DND-41 (cell line): ENCODE measurements around the gene UBL5.
A peak's percentile ranks its signal among the peaks of the same experiment; 100 is the strongest.

Experiments
- ATAC-seq: fragments of 200-7000 bp; cut with Tn5 transposase; 3 replicates; pipeline ENCODE4 v1.9.1; 2021; ENCODE audit warnings: low read depth; ENCODE audit not compliant: insufficient read depth
- DNase-seq: peaks from one replicate; pipeline ENCODE4 v3.0.0-alpha.2; 2020
- H2AFZ ChIP-seq: 2 replicates; pipeline ENCODE4 v1.6.0; 2012; ENCODE audit warnings: low read depth, low read length
- H3K27ac ChIP-seq: 2 replicates; pipeline ENCODE4 v1.5.1; 2012; ENCODE audit warnings: low read length, inconsistent platforms
- H3K27me3 ChIP-seq: fragments of 200-600 bp; sonication (generic); 2 replicates; pipeline ENCODE4 v1.6.0; 2012; ENCODE audit warnings: low read length, mild to moderate bottlenecking, inconsistent platforms; ENCODE audit not compliant: insufficient read depth, poor library complexity
- H3K36me3 ChIP-seq: 2 replicates; pipeline ENCODE4 v1.5.1; 2012; ENCODE audit warnings: low read length, inconsistent platforms; ENCODE audit not compliant: insufficient read depth
- H3K4me1 ChIP-seq: 2 replicates; pipeline ENCODE4 v1.5.1; 2012; ENCODE audit warnings: mild to moderate bottlenecking, low read length; ENCODE audit not compliant: insufficient read depth
- H3K4me2 ChIP-seq: 2 replicates; pipeline ENCODE4 v1.6.0; 2012; ENCODE audit warnings: mild to moderate bottlenecking, moderate library complexity, low read length, inconsistent platforms; ENCODE audit not compliant: insufficient read depth
- H3K4me3 ChIP-seq, 2 experiments: fragments of 200-600 bp in 1 of 2; shearing (Covaris generic) in 1 of 2; 2 replicates each; pipeline ENCODE4 v1.5.1; 2012 to 2016; ENCODE audit warnings: inconsistent platforms in 2 of 2, low read length in 2 of 2, mild to moderate bottlenecking in 2 of 2, low read depth in 1 of 2, moderate library complexity in 1 of 2
- H3K79me2 ChIP-seq: 2 replicates; pipeline ENCODE4 v1.6.0; 2012; ENCODE audit warnings: low read length, inconsistent platforms; ENCODE audit not compliant: insufficient read depth
- H3K9ac ChIP-seq: 2 replicates; pipeline ENCODE4 v1.6.0; 2012; ENCODE audit warnings: low read depth, mild to moderate bottlenecking, inconsistent platforms, low read length, moderate library complexity
- H3K9me3 ChIP-seq: 2 replicates; pipeline ENCODE4 v1.5.1; 2012; ENCODE audit warnings: low read length, moderate library complexity, mild to moderate bottlenecking, inconsistent platforms; ENCODE audit not compliant: insufficient read depth, severe bottlenecking
- H4K20me1 ChIP-seq: 2 replicates; pipeline ENCODE4 v1.6.0; 2012; ENCODE audit warnings: low read length; ENCODE audit not compliant: insufficient read depth
- EZH2 ChIP-seq: IDR thresholded peaks from 3 replicates; pipeline ENCODE4 v1.6.1; 2012; ENCODE audit warnings: borderline replicate concordance, low read depth, mild to moderate bottlenecking, moderate library complexity, low read length, inconsistent platforms; ENCODE audit not compliant: severe bottlenecking
- TF ChIP-seq, protein P1 (sequence below): IDR thresholded peaks from 2 replicates; pipeline ENCODE4 v1.5.1; 2012; ENCODE audit warnings: borderline replicate concordance, low read length, moderate library complexity, mild to moderate bottlenecking; ENCODE audit not compliant: poor library complexity, severe bottlenecking; ENCODE audit errors: extremely low read depth

UBL5 gene

DNA sequence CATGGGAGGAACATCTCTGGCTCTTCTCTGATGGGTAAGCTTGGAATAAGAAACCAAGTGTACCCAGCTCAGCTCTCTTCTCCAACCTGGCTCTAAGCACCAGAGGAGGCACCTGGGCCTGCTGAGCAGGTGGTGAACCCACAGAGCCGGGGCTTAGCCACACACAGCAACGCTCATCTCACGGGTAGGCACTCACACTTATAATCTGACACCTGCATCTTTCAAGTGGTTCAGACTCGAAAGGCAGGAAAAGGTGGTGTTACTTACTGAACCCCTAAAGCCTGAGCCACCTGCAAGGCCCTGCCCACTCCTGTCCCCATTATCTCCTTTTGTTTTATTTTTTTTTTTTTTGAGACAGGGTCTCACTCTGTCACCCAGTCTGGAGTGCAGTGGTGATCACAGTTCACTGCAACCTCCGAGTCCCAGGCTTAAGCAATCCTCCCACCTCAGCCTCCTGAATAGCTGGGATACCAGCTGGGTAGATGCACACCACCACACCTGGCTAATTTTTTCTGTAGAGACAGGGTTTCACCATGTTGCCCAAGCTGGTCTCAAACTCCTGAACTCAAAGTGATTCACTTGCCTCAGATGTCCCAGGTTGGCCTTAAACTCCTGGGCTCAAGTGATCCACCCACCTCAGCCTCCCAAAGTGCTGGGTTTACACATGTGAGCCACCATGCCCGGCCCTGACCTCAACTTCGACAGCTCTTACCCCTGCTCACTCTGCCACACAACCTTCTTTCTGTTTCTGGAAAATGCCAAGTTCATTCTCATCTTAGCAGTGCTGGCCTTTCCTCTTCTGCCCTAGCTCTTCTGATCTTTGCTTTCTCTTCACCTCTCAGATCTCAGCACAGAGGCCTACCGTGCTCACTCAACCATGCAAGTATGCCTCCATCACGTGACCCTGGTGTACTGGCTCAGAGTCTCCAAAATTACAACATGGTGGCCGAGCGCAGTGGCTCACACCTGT, 18.6 kb upstream of the UBL5 start:
- H3K36me3 ChIP-seq: peaks cover 46% of the 10 kb centered on the region
- H3K27me3 ChIP-seq: no peaks in the 10 kb centered on the region
- H3K4me1 ChIP-seq: no peaks in the 10 kb centered on the region
- ATAC-seq: peak; percentile 63; the same call in 2 of the 3 replicates
- peak; percentile 41 for DNase-seq
- H3K9ac ChIP-seq: no peak overlapping the region
- no peak overlapping the region for H3K4me2 ChIP-seq
- H3K9me3 ChIP-seq: no peaks in the 10 kb centered on the region
- no peak overlapping the region for H2AFZ ChIP-seq
- no peaks in the 10 kb centered on the region for H4K20me1 ChIP-seq
- no peak overlapping the region for H3K27ac ChIP-seq
- H3K4me3 ChIP-seq: no peak overlapping the region
- TF ChIP-seq EZH2: no peak
- TF ChIP-seq, protein P1, sequence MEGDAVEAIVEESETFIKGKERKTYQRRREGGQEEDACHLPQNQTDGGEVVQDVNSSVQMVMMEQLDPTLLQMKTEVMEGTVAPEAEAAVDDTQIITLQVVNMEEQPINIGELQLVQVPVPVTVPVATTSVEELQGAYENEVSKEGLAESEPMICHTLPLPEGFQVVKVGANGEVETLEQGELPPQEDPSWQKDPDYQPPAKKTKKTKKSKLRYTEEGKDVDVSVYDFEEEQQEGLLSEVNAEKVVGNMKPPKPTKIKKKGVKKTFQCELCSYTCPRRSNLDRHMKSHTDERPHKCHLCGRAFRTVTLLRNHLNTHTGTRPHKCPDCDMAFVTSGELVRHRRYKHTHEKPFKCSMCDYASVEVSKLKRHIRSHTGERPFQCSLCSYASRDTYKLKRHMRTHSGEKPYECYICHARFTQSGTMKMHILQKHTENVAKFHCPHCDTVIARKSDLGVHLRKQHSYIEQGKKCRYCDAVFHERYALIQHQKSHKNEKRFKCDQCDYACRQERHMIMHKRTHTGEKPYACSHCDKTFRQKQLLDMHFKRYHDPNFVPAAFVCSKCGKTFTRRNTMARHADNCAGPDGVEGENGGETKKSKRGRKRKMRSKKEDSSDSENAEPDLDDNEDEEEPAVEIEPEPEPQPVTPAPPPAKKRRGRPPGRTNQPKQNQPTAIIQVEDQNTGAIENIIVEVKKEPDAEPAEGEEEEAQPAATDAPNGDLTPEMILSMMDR: no peak
- peaks cover 4% of the 10 kb centered on the region; the same call in 1 of the 2 replicates for H3K79me2 ChIP-seq

DNA sequence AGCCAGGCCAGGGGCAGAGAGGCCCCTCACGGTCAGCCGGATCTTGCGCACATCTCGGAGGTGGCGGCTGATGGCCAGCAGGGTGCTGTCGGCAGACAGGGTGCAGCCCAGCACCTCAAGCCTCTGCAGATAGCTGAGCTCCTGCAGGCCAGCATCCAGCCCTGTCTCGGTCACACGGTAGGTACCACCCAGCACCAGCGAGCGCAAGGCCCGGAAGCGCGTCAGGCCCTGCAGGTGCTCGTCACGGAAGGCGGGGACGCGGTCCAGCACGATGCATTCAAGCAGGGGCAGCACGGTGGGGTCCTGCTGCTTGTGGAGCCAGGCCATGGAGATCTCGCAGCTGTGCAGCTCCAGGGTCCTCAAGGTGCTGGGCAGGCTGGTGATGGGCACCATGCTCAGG, 16.6 kb upstream of the UBL5 start:
- H3K4me3 ChIP-seq: no peak overlapping the region
- H3K4me2 ChIP-seq: no peak overlapping the region
- no peaks in the 10 kb centered on the region for H3K27me3 ChIP-seq
- H3K79me2 ChIP-seq: peaks cover 17% of the 10 kb centered on the region
- H3K9me3 ChIP-seq: peaks cover 9% of the 10 kb centered on the region
- TF ChIP-seq EZH2: no peak
- TF ChIP-seq, protein P1: no peak
- H4K20me1 ChIP-seq: no peaks in the 10 kb centered on the region
- DNase-seq: no peak
- no peak overlapping the region for H2AFZ ChIP-seq
- no peak overlapping the region for H3K27ac ChIP-seq
- no peak for ATAC-seq
- no peak overlapping the region for H3K9ac ChIP-seq
- no peaks in the 10 kb centered on the region for H3K4me1 ChIP-seq
- H3K36me3 ChIP-seq: peaks cover 48% of the 10 kb centered on the region

DNA sequence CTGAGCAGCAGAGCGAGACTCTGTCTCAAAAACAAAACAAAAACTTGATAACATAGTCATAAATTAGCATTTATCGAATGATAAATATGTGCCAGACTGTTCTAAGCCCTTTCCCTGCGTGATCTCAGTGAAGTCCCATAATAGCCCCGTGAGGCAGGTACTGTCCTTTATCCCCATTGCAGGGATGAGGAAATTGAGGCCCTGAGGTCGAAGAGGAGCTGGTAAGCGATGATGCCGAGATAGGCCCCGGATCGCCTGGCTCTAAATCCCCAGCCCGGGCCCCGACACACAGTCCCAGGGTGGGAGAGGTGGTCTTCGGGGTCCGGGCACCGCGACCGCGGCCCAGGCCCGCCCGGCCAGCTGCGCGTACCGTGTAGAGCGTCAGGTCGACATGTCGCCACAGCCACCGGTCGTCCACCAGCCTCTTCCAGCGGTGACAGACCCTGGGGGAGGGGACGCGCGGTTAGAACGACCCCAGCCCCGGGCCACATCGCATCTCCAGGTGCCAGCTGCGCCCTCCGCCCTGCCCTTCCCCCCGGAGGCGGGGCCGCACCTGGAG, 9.5 kb upstream of the UBL5 start:
- H2AFZ ChIP-seq: peak overlapping the region; percentile 81

More for the DNA sequence above, 9.5 kb upstream of the UBL5 start:
- Histone ChIP-seq H3K9ac (peak overlapping the region; percentile 69), H3K79me2 (peaks cover 43% of the 10 kb centered on the region), H3K4me3 (peak overlapping the region; percentile 52 to 65), H3K36me3 (peaks cover 17% of the 10 kb centered on the region), H4K20me1 (no peaks in the 10 kb centered on the region), H3K9me3 (peaks cover 12% of the 10 kb centered on the region), H3K27ac (peak overlapping the region; percentile 82), H3K4me2 (peak overlapping the region; percentile 93), H3K27me3 (no peaks in the 10 kb centered on the region), H3K4me1 (peaks cover 27% of the 10 kb centered on the region)
- DNase-seq (peak; percentile 22), ATAC-seq (no peak)
- no peak for TF ChIP-seq EZH2
- TF ChIP-seq, protein P1: no peak
